Esophagus muscularis mucosa (tissue), 4 donors: Measurements from ENCODE around the gene QDPR. TPM values are rescaled to one million over a fixed set of nuclear protein-coding genes. Genes with fewer than 3 reads are reported as not detected.

Experiments used
- DNase-seq: peaks from one replicate; pipeline ENCODE4 v3.0.0-alpha.2; 2017; ENCODE audit errors: extremely low spot score
- H3K27ac ChIP-seq, 4 donors: fragments of 200-600 bp; sonication (generic); replicated peaks in 1 of 4; 1 replicate in 3 of 4; 2 replicates in 1 of 4; pipeline ENCODE4 v1.5.1; 2016 to 2019; ENCODE audit warnings: mild to moderate bottlenecking in 1 of 4
- H3K27me3 ChIP-seq, 4 donors: fragments of 200-600 bp; sonication (generic); one replicate each; pipeline versions ENCODE4 v1.5.1 to v1.6.0; 2016 to 2019
- H3K36me3 ChIP-seq, 4 donors: fragments of 200-600 bp; sonication (generic); one replicate each; pipeline ENCODE4 v1.5.1; 2016 to 2019
- H3K4me1 ChIP-seq, 4 donors: fragments of 200-600 bp; sonication (generic); one replicate each; pipeline ENCODE4 v1.5.1; 2016 to 2019
- H3K4me3 ChIP-seq, 4 donors: fragments of 200-600 bp; sonication (generic); 1 replicate in 2 of 4; 2 replicates in 2 of 4; pipeline ENCODE4 v1.5.1; 2016 to 2019; ENCODE audit warnings: mild to moderate bottlenecking in 4 of 4, moderate library complexity in 1 of 4
- H3K9me3 ChIP-seq, 4 donors: fragments of 200-600 bp; sonication (generic); 1 replicate in 3 of 4; 2 replicates in 1 of 4; pipeline ENCODE4 v1.5.1; 2016 to 2019
- EP300 ChIP-seq: sonication (generic); formaldehyde crosslinking; IDR thresholded peaks from one replicate; pipeline ENCODE4 v1.6.1; 2017; ENCODE audit warnings: antibody characterized with exemption
- POLR2A ChIP-seq: fragments of 450-650 bp; IDR thresholded peaks from one replicate; pipeline ENCODE4 v1.6.1; 2017; ENCODE audit warnings: antibody characterized with exemption, moderate library complexity, mild to moderate bottlenecking, low read depth
- POLR2AphosphoS5 ChIP-seq, 2 donors: sonication (generic); formaldehyde crosslinking; IDR thresholded peaks; one replicate each; pipeline ENCODE4 v1.6.1; 2017; ENCODE audit warnings: antibody characterized with exemption in 2 of 2
- WGBS: methylation state at CpG from one replicate; pipeline ENCODE4 v1.1.5; 2018; 5-methylcytosine and 5-hydroxymethylcytosine counted together
- intact Hi-C: fragments of 100-400 bp; cut with DNase I; formaldehyde crosslinking; loops from one replicate; pipeline ENCODE4 v1.15.1; 2023
- total RNA-seq, 4 donors: library from RNA; depleted of rRNA; stranded (reverse); fragments of >200 nt; gene quantifications; one replicate each; pipeline versions ENCODE4 v1.1.0 to v1.2.1, GENCODE V29; 2016
- TF ChIP-seq, protein P1 (sequence below), 3 experiments: fragments of 200-600 bp in 2 of 3; fragments of 450-650 bp in 1 of 3; sonication (generic) in 2 of 3; IDR thresholded peaks; one replicate each; pipeline ENCODE4 v1.5.1; 2017 to 2019; ENCODE audit warnings: antibody characterized with exemption in 3 of 3, mild to moderate bottlenecking in 2 of 3, moderate library complexity in 1 of 3

Gene QDPR
- total RNA-seq, 4 donors from 2014 or later = 6.4 to 12.7 (median 9.7) TPM

DNA sequence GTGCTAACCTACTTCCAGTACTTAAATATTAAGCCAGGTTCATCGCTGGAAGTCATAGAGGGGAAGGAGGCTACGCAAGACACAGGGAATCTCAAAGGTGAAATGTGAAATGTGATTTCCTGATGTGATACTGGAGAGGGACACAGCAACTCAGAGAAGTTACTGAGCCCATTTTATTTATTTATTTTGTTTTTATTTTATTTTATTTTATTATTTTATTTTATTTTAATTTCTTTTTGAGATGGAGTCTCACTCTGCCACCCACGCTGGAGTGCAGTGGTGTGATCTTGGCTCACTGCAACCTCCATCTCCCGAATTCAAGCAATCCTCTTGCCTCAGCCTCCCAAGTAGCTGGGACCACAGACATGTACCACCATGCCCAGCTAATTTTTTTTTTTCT lies 22.8 kb upstream of the QDPR start:
- Histone ChIP-seq H3K9me3 (no peaks in the 10 kb centered on the region), H3K27ac (no peak overlapping the region), H3K4me3 (no peak overlapping the region), H3K27me3 (no peaks in the 10 kb centered on the region), H3K36me3 (no peaks in the 10 kb centered on the region), H3K4me1 (no peaks in the 10 kb centered on the region)
- TF ChIP-seq, protein P1, sequence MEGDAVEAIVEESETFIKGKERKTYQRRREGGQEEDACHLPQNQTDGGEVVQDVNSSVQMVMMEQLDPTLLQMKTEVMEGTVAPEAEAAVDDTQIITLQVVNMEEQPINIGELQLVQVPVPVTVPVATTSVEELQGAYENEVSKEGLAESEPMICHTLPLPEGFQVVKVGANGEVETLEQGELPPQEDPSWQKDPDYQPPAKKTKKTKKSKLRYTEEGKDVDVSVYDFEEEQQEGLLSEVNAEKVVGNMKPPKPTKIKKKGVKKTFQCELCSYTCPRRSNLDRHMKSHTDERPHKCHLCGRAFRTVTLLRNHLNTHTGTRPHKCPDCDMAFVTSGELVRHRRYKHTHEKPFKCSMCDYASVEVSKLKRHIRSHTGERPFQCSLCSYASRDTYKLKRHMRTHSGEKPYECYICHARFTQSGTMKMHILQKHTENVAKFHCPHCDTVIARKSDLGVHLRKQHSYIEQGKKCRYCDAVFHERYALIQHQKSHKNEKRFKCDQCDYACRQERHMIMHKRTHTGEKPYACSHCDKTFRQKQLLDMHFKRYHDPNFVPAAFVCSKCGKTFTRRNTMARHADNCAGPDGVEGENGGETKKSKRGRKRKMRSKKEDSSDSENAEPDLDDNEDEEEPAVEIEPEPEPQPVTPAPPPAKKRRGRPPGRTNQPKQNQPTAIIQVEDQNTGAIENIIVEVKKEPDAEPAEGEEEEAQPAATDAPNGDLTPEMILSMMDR (IDR thresholded peaks at IDR 0.05) = no peak
- no peak for TF ChIP-seq POLR2AphosphoS5 (IDR thresholded peaks at IDR 0.05)
- TF ChIP-seq POLR2A = no peak
- TF ChIP-seq EP300 = no peak
- 98% methylated on average over 4 of the region's 4 CpGs for WGBS
- DNase-seq = no peak
- intact Hi-C loops = no loop called here

DNA sequence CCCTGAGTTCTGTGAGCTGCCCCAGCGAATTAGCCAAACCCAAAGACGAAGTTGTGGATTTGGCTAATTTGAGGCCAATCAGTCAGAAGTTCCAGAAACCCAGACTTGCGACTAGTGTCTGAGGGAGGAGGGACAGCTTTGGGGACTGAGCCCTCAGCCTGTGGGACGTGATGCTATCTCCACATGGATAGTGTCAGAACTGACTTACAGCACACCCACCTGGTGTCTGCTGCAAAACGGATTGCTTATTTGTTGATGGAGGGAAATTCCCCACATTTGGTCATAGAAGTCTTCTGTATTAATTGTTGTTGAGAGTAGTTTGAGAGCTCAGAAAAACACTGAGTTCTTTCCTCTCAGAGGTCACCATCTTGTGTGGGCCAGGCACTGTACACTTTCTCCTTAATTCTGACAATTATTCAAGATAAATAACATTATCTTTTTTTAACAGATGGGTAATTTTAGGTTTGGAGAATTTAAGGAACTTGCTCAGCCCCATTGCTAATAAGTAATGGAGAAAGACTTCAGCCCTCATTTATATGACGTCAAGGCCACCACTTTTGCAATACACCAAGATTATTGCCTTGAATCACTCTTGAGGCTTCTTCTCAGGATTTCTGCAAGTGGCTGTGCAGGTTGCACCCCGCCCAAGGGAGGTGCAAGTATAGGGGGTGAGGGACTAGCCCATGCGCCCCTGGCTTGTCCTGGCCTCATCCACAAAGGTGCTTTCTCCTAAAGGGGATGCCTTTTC lies 19.8 kb upstream of the QDPR start:
- 68% methylated on average over 7 of the region's 8 CpGs for WGBS
- intact Hi-C loops = no loop called here
- Histone ChIP-seq H3K27me3 (peaks cover 0 to 9% (median 0%) of the 10 kb centered on the region in 4 donors), H3K4me1 (no peaks in the 10 kb centered on the region), H3K9me3 (no peaks in the 10 kb centered on the region), H3K4me3 (no peak overlapping the region), H3K27ac (no peak overlapping the region), H3K36me3 (no peaks in the 10 kb centered on the region)
- DNase-seq = no peak
- no peak for TF ChIP-seq EP300
- no peak for TF ChIP-seq POLR2A
- TF ChIP-seq, protein P1 (IDR thresholded peaks at IDR 0.05) = no peak
- TF ChIP-seq POLR2AphosphoS5 (IDR thresholded peaks at IDR 0.05) = no peak

DNA sequence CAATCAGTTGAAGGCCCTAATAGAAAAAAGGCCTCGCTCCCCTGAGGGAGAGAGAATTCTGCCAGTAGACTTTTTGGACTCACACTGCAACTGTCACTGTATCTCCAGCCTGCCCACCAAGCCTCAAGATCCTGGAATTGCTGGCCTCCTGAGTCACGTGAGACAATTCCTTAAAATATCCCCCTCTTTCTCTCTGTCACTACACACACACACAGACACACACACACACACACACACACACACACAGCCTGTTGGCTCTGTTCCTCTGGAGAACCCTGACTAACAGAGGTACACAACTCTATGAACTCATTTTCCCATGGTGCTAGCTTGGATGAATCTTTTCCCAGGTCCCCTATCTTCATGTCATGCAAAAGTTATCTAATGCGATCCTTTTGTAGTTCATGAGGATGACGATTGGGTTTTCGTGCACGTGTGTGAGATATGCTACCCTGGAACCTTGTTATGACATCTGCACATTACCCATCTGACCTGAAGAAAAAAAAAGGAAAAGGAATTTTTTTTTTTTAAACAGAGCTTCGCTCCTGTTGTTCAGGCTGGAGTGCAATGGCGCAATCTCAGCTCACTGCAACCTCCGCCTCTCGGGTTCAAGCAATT lies 16.8 kb upstream of the QDPR start:
- H3K27ac ChIP-seq = no peak overlapping the region
- no peak overlapping the region for H3K4me3 ChIP-seq
- intact Hi-C loops = no loop called here
- no peak for DNase-seq
- H3K9me3 ChIP-seq = no peaks in the 10 kb centered on the region
- 86% methylated on average over 10 of the region's 10 CpGs for WGBS
- TF ChIP-seq, protein P1 (IDR thresholded peaks at IDR 0.05) = no peak
- TF ChIP-seq POLR2AphosphoS5 (IDR thresholded peaks at IDR 0.05) = no peak
- no peak for TF ChIP-seq POLR2A
- no peak for TF ChIP-seq EP300
- H3K4me1 ChIP-seq = no peaks in the 10 kb centered on the region
- no peaks in the 10 kb centered on the region for H3K36me3 ChIP-seq
- H3K27me3 ChIP-seq = peaks cover 0 to 9% (median 0%) of the 10 kb centered on the region in 4 donors

DNA sequence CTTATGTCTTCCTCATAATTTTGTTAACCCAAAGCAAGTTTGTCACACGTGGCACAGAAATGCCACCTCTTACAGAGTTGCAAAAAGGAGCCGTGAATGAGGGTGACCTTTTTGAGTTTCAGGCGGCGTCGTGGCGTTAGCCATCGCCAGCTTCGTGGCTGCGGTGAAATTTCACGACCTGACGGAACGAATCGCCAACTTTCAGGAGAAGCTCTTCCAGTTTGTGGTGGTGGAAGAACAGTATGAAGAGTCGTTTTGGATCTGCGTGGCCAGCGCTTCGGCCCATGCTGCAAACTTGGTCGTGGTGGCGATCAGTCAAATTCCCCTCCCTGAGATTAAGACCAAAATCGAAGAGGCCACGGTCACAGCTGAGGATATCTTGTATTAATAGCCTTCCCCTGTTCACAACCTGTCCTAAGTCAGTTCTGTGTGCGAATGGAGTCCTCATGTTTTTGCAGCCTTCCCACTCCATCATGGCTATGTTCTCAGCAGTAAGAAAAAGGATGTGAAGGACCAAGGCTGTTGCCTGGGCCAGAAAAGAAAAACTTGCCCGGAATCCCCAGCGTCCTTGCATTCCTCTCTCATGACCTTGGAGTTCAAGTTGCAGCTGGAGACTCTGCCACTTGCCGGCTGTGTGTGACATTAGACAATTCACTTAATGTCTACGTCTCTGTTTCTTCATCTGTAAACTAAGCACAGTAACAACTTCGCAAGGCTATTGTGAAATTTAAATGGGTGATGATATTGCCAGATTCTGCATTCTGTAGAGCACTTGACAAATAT lies 15.0 kb upstream of the QDPR start:
- H3K4me1 ChIP-seq = no peaks in the 10 kb centered on the region
- DNase-seq = no peak
- H3K36me3 ChIP-seq = no peaks in the 10 kb centered on the region
- peaks cover 0 to 12% (median 0%) of the 10 kb centered on the region in 4 donors for H3K27me3 ChIP-seq
- H3K4me3 ChIP-seq = no peak overlapping the region
- no peak overlapping the region for H3K27ac ChIP-seq
- WGBS = 85% methylated on average over 27 of the region's 27 CpGs
- TF ChIP-seq POLR2A = no peak
- TF ChIP-seq EP300 = no peak
- TF ChIP-seq, protein P1 (IDR thresholded peaks at IDR 0.05) = no peak
- TF ChIP-seq POLR2AphosphoS5 (IDR thresholded peaks at IDR 0.05) = no peak
- intact Hi-C loops = no loop called here
- H3K9me3 ChIP-seq = no peaks in the 10 kb centered on the region
